Caco-2 (cell line): Measurements from ENCODE around the gene NDC1. TPM values are rescaled to one million over a fixed set of nuclear protein-coding genes. Genes with fewer than 3 reads are reported as not detected.

Experiments
- BruUV-seq: library from RNA; stranded (reverse); fragments of 400-500 nt; replicated peaks from 2 replicates; lab custom pipeline; 2021; lab: Mats Ljungman, UMichigan
- CTCF ChIA-PET: fragments of 300-600 bp; sonication (Branson Sonifier 250); formaldehyde crosslinking; loops from one replicate; lab custom pipeline; 2022; ENCODE audit warnings: antibody characterized with exemption; lab: Charles Lee
- POLR2A ChIA-PET: fragments of 300-600 bp; sonication (Branson Sonifier 250); formaldehyde crosslinking; loops from one replicate; lab custom pipeline; 2022; ENCODE audit warnings: antibody characterized with exemption; lab: Charles Lee
- DNase-seq, 2 experiments: peaks; one replicate each; pipeline versions ENCODE4 v3.0.0 to v3.0.0-alpha.2; 2020 to 2022
- H3K27me3 ChIP-seq: replicated peaks from 2 replicates; pipeline ENCODE4 v1.6.0; 2011; ENCODE audit warnings: low read length; ENCODE audit not compliant: control insufficient read depth, insufficient read depth
- H3K36me3 ChIP-seq: 2 replicates; pipeline ENCODE4 v1.5.1; 2011; ENCODE audit warnings: low read length; ENCODE audit not compliant: control insufficient read depth, insufficient read depth
- H3K4me1 ChIP-seq: fragments of 250-450 bp; sonication (Bioruptor Pico); 2 replicates; pipeline ENCODE4 v1.5.1; 2020; ENCODE audit warnings: mild to moderate bottlenecking
- H3K4me3 ChIP-seq: 2 replicates; pipeline ENCODE4 v1.5.1; 2011; ENCODE audit warnings: low read depth, mild to moderate bottlenecking, control low read depth, low read length
- H3K9me3 ChIP-seq: fragments of 250-450 bp; sonication (Bioruptor Pico); 2 replicates; pipeline ENCODE4 v1.5.1; 2020; ENCODE audit warnings: mild to moderate bottlenecking, moderate library complexity
- H3K27ac Mint-ChIP-seq: one replicate; pipeline ENCODE4 v1.8.0; 2022; ENCODE audit warnings: mixed read lengths; ENCODE audit not compliant: unreplicated experiment
- H3K27me3 Mint-ChIP-seq: one replicate; pipeline ENCODE4 v1.8.0; 2022; ENCODE audit warnings: mixed read lengths; ENCODE audit not compliant: insufficient read depth, unreplicated experiment
- H3K36me3 Mint-ChIP-seq: one replicate; pipeline ENCODE4 v1.8.0; 2022; ENCODE audit warnings: mild to moderate bottlenecking, mixed read lengths; ENCODE audit not compliant: insufficient read depth, unreplicated experiment
- H3K4me1 Mint-ChIP-seq: one replicate; pipeline ENCODE4 v1.8.0; 2022; ENCODE audit warnings: low read depth, mixed read lengths; ENCODE audit not compliant: unreplicated experiment
- H3K4me3 Mint-ChIP-seq: one replicate; pipeline ENCODE4 v1.8.0; 2022; ENCODE audit warnings: mild to moderate bottlenecking, moderate library complexity, mixed read lengths; ENCODE audit not compliant: unreplicated experiment
- H3K9me3 Mint-ChIP-seq: one replicate; pipeline ENCODE4 v1.8.0; 2022; ENCODE audit warnings: mixed read lengths; ENCODE audit not compliant: unreplicated experiment
- CTCF ChIP-seq, 2 experiments: fragments of 200-600 bp in 1 of 2; IDR thresholded peaks; 1 replicate in 1 of 2; 2 replicates in 1 of 2; pipeline versions ENCODE4 v1.5.1 to v1.8.0; 2011 to 2022; ENCODE audit warnings: antibody characterized with exemption in 1 of 2, control low read depth in 1 of 2, inconsistent platforms in 1 of 2, low read depth in 1 of 2, low read length in 1 of 2, mild to moderate bottlenecking in 1 of 2, moderate library complexity in 1 of 2; ENCODE audit not compliant: insufficient read depth in 1 of 2, severe bottlenecking in 1 of 2, unreplicated experiment in 1 of 2
- intact Hi-C: fragments of 100-400 bp; cut with micrococcal nuclease; formaldehyde crosslinking; loops from one replicate; pipeline ENCODE4 v1.10.0; 2022; ENCODE audit not compliant: unreplicated experiment
- total RNA-seq: library from RNA; stranded (reverse); gene quantifications from 2 replicates; pipeline ENCODE4 v1.2.3, GENCODE V29; 2022

The NDC1 gene
- total RNA-seq, 1 experiment from 2014 or later: 28.8 TPM

GRCh38 chr1:53716150-53716549, 121.9 kb downstream of the NDC1 start:
- Mint-ChIP-seq H3K27me3 (peaks cover 5% of the 10 kb centered on the region), H3K4me1 (no peaks in the 10 kb centered on the region), H3K27ac (no peak overlapping the region), H3K9me3 (peaks cover 9% of the 10 kb centered on the region), H3K36me3 (no peaks in the 10 kb centered on the region), H3K4me3 (no peak overlapping the region)
- Histone ChIP-seq H3K4me1 (no peaks in the 10 kb centered on the region), H3K27me3 (no peaks in the 10 kb centered on the region), H3K36me3 (no peaks in the 10 kb centered on the region), H3K4me3 (no peak overlapping the region), H3K9me3 (no peaks in the 10 kb centered on the region)
- ChIA-PET POLR2A (no interaction called here), CTCF (interaction anchor here (0.6 to 1.2 kb wide), 3 partner anchors 14 to 37 kb away, joined by 3 to 5 read pairs (median 3); no protein-coding TSS in a partner anchor)
- intact Hi-C loops: no loop called here
- DNase-seq: no peak
- BruUV-seq: no TSS peak
- no peak for TF ChIP-seq CTCF (IDR thresholded peaks at IDR 0.05; ENCODE audit: insufficient read depth in 1 of 2, low read depth in 1 of 2, low read length in 1 of 2, severe bottlenecking in 1 of 2, unreplicated experiment in 1 of 2)

- H3K36me3 Mint-ChIP-seq: no peaks in the 10 kb centered on the region
- Histone ChIP-seq H3K4me1 (no peaks in the 10 kb centered on the region), H3K36me3 (no peaks in the 10 kb centered on the region), H3K27me3 (no peaks in the 10 kb centered on the region), H3K9me3 (no peaks in the 10 kb centered on the region), H3K4me3 (no peak overlapping the region)
- TF ChIP-seq CTCF (IDR thresholded peaks at IDR 0.05; ENCODE audit: insufficient read depth in 1 of 2, low read depth in 1 of 2, low read length in 1 of 2, severe bottlenecking in 1 of 2, unreplicated experiment in 1 of 2): peak; percentile 36 to 40
- peaks cover 9% of the 10 kb centered on the region for H3K9me3 Mint-ChIP-seq
- H3K4me3 Mint-ChIP-seq: no peak overlapping the region
- ChIA-PET CTCF (interaction anchor here (0.6 to 1.2 kb wide), 3 partner anchors 15 to 38 kb away, joined by 3 to 5 read pairs (median 3); no protein-coding TSS in a partner anchor), POLR2A (no interaction called here)
- no peak overlapping the region for H3K27ac Mint-ChIP-seq
- intact Hi-C loops: loop anchor here (2.0 kb wide), 1 partner anchor 39 kb away; no protein-coding TSS in a partner anchor
- peak; percentile 40 to 43 for DNase-seq
- peaks cover 5% of the 10 kb centered on the region for H3K27me3 Mint-ChIP-seq
- H3K4me1 Mint-ChIP-seq: no peaks in the 10 kb centered on the region
- no TSS peak for BruUV-seq
Measured at GRCh38 chr1:53715478-53715877, 122.6 kb downstream of the NDC1 start.

Other genes with a start within 250 kb of the NDC1 start
- gene GLIS1, start 99.1 kb downstream of the NDC1 start, total RNA-seq: not detected in 2 replicates
- gene YIPF1, start 51.5 kb upstream of the NDC1 start, total RNA-seq: 16.6 and 17.2 TPM in 2 replicates
- 6.8 and 7.1 TPM in 2 replicates for gene DIO1, start 55.9 kb upstream of the NDC1 start, total RNA-seq
- gene IFT25, start 107.4 kb upstream of the NDC1 start, total RNA-seq: 31.7 and 35.1 TPM in 2 replicates
- gene LRRC42, start 108.1 kb upstream of the NDC1 start, total RNA-seq: 38.1 and 38.9 TPM in 2 replicates
- not detected in 2 replicates for gene LDLRAD1, start 179.9 kb upstream of the NDC1 start, total RNA-seq
- gene TMEM59, start 214.9 kb upstream of the NDC1 start, total RNA-seq: 116 TPM in 2 replicates
- 1.9 and 3.2 TPM in 2 replicates for gene TCEANC2, start 215.3 kb upstream of the NDC1 start, total RNA-seq